Measurements from ENCODE around the gene NALCN.

DNA sequence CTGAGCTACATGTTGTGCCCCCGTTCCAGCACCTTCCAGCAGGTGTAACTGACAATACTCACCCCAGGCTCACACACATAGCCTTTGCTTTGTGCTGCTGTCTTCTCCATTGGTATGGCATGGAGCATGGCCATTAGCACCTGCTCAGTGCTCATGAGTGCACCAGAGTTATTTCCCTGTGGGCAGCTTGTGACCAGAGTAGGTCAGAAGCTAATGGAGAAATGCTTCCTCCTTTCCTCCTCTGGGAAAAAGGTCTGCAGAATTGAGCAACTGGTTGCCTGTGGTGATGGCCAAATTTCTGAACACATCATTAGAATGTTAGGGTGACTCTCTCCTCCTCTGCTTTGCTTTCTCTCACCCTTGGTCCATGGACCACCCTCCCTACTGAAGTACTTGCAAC, 397.2 kb downstream of the NALCN start:
- TF ChIP-seq, protein P1, sequence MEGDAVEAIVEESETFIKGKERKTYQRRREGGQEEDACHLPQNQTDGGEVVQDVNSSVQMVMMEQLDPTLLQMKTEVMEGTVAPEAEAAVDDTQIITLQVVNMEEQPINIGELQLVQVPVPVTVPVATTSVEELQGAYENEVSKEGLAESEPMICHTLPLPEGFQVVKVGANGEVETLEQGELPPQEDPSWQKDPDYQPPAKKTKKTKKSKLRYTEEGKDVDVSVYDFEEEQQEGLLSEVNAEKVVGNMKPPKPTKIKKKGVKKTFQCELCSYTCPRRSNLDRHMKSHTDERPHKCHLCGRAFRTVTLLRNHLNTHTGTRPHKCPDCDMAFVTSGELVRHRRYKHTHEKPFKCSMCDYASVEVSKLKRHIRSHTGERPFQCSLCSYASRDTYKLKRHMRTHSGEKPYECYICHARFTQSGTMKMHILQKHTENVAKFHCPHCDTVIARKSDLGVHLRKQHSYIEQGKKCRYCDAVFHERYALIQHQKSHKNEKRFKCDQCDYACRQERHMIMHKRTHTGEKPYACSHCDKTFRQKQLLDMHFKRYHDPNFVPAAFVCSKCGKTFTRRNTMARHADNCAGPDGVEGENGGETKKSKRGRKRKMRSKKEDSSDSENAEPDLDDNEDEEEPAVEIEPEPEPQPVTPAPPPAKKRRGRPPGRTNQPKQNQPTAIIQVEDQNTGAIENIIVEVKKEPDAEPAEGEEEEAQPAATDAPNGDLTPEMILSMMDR (IDR thresholded peaks at IDR 0.05; ENCODE audit: insufficient read depth, low read depth, low read length): no peak
- TF ChIP-seq EZH2 (IDR thresholded peaks at IDR 0.05; ENCODE audit: insufficient read depth, low read length): no peak

Measured in astrocyte (in vitro differentiated cells and primary cell).